DMS153 treated with DMSO at 0.1 percent for 48 hours (cell line): ENCODE measurements around the gene SMO.

Source experiments
- DNase-seq: peaks from one replicate; lab custom pipeline; 2025; ENCODE audit not compliant: unreplicated experiment; lab: John Stamatoyannopoulos, UW

SMO gene

DNA sequence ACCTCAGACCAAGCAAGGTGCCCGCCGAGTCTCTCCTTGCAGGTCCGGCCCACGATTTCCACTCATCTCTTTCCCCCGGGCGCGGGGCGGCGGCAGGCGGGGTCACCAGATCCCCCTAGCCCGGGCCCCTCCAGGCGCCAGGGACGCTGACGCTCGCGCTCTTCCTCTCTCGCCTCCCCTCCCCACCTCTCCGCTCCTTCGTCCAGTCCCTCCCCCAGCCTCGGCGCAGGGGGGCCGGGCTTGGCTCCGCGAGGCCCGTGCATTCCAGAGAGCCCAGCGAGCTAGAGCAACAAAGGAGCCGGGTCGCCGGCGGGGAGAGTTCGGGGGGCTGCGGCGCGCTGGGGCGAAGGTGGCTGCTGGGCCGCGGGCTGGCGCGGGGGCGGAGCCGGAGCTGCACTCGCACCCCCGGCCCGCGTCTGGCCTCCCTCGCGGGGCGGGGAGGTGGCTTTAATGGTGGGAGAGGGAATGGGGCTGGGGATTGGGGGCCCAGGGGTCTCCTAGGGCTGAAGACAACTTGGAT, at the start of gene SMO:
TSS of gene SMO (plus strand) at position 262 of the 520 bp plus-strand sequence. CDS start 519 bp downstream, outside the sequence.
- no peak for DNase-seq

DNA sequence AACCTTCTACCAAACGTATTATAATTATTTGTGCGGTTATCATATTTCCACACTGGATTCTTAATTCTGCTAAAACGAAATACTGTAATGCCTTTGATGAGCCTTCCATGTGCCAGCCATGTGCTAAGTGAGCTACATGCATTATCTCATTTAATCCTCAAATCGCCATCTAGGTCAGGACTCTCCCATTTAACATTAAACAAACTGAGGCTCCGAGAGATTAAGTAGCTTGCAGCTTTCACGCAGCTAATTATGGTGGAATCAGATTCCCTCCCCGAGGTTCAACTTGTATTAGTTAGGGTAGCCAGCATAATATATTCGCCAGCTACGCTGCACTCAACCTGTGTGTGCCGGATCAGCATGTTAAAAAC, 44.7 kb upstream of the SMO start:
- no peak for DNase-seq

DNA sequence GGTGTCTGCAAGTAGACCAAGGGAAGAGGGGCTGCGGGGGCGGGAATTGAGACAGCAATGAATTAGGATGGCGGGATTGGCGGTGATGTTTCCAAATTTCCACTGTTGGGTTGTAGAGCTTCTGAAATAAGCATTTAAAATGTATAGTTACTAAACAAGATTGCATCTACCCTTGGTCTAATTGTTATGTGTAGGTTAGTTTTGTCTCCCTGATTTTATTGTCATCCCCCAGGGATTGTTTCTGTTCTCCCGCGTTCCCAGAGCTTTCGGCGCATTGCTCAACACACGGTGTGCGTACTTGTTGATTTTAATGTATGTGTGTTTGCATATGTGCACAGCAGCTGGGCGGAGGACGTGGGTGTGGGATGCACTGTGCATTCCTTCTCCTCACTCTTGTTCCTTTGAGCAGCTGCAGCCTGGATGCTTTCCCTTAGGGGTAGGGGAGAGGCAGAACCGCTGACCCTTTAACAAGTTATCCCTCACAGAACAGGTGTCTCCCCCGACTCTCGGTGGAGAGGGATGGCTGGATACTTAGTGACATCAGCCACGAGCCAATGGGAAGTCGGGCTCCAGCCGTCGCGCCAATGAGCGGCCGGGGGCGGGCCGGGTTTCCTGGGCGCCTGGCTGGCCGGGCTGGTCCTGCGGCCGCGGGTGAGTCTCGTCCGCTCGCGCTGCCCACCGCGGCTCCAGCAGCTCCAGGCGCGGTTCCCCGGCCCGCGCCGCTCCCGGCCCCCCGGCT, 44.2 kb upstream of the SMO start, which contains the start of gene TSPAN33:
TSS of gene TSPAN33 (plus strand) at position 613 of the 739 bp plus-strand sequence. CDS start 274 bp downstream, outside the sequence.
- no peak for DNase-seq

DNA sequence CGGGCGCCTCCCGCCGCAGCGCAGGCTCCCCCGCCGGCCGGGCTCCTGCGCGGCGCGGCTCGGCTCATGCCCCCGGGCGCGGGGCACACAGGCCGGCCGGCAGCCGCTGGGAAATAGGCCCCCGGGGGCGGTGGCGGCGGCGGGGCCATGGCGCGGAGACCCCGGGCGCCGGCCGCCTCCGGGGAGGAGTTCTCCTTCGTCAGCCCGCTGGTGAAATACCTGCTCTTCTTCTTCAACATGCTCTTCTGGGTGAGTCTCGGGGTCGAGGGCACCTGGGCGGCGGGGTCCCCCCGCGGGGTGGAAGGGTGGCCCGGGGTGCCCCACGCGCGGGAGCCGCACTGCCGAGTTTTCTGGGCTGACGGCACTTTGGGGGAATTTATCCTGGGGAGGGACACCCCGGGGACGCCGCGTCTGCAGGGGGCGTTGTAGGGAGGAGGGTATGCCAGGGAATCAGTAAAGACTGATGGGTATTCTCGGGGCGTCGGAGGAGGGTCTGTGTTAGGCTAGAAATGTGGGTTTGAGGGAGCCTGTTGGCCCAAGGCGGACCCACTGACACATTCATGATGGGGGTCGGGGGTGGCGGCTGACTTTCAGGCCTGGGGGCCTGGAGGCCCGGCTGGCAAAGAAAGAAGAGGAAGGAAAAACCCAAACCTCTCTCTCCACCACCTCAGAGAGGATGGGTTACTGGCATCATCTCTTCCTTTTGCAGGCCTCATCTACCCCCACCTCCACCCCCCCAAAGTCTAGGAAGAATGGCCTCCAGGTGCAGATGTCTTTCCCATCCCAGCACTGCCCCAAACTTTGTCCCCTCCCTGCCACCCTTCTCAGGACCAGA, 43.4 kb upstream of the SMO start:
- DNase-seq: no peak

DNA sequence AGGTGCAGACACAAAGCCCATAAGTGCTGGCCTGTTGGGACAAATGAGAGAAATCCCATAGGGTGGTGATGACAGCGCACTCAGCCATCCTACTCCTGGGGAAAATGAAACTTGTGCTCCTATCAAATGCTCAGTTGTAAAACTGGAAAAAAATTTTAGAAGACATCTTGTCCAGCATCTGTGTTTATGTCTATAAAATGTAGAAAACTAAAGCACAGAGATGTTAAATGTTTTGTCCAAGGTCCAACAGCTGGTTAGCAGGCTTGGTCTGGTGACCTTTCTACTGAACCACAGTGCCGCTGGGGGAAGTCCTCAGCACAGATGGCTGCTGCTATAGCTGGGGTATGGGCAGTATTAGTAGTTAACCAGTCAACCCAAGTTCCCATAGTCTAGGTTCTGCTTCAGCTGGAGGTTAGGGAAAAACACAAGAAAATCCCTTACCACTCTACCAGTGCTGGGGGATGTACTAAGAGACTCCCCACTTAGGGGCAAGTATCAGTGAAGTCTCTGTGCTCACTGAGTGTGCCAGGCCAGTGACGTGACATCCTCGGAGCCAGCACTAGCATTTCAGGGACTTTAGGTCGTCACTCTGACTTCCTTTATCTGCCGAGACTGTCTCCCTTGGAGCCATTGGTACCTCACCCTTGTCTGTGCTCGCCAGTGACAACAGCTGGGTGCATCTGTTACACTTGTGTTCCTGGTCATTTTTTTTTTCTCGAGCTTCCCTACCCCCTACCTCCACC, 42.0 kb upstream of the SMO start:
- no peak for DNase-seq

DNA sequence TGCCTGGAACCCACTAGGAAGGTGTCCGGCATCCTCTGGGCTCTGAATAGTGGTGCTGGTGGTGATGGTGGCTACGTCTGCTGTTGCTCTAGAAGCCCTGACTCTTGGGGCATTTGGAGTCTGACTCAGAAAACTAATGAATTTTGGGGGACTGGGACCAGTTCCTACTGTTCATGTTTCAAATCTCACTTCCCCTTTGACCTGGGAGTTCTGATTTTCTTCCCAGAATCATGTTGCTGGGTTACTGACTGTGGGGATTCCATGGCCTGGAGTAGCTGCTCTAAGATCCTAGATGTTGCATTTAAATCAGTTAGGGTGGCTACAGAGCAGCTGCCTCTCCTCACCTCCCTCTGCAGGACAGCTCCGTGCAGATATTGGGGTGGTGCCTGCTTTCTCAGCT, 40.7 kb upstream of the SMO start:
- DNase-seq: no peak

DNA sequence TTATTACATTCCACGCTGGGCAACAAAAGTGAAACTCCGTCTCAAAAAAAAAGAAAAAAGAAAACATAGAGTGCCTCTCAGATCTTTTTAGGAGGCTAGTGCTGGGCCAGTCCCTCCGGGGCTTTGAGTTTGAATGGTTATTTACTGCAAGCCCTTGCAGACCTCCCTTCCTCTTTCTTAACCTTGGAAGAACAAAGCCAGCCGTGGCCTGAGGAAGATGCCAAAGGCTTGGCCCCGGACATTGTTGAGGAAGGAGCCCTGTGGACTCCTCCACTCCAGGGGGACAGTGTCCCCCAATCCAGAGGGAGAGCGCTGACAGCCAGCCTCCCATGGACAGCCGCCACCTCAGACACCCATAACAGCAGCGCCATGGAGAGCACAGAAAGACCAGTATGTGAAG, 38.9 kb upstream of the SMO start:
- no peak for DNase-seq

DNA sequence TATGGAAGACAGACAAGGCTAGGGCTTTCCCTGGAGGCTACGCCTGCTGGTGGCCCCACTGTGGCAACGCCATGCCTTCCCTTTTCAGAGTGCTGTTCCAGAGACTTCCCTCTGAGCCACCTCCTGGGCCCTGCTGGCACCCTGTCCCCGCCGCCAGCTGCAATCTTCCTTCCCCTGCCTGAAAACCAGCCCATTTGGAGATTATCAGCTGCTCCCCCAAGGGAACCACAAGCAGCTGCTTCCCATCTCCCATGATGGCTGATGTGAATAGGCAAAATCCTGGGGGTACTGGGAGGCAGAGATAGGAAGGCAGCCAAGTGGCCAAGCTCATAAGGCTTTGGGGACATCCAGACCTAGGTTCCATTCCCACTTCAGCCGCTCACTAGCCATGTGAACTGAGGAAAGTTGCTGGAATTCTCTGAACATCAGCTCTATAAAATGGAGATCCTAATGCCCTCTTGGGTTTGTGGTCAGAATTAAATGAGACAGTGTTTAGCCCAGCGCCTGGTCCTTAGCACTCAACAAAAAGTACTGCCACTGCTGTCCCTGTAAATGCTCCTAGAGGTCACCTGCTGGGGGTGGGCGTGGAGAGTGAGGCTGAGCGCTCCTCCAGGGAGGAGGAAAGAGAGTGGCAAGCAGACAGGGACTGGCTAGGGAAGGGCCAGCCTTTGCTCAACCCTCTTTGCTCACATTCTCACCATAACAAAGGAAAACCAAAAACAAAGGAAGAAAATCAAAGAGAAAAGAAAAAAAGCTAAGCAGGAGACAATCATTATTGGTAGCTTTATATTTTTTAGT, 38.0 kb upstream of the SMO start:
- no peak for DNase-seq

DNA sequence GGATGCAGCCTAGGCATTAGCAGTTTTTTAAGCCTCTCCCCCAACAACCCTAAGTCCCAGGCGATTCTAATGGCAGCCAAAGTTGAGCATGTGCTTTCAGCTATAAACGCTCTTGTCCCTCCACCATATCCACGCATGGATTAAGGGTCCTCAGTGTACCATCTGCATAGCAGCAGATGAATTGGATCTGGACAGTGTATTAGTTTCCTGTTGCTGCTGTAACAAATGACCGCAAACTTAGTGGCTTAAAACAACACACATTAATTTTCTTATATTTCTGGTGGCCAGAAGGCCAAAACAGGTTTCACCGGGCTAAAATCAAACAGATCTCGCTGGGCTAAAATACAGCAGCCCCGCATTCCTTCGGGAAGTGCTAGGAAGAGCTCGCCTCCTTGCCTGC, 30.8 kb upstream of the SMO start:
- no peak for DNase-seq

DNA sequence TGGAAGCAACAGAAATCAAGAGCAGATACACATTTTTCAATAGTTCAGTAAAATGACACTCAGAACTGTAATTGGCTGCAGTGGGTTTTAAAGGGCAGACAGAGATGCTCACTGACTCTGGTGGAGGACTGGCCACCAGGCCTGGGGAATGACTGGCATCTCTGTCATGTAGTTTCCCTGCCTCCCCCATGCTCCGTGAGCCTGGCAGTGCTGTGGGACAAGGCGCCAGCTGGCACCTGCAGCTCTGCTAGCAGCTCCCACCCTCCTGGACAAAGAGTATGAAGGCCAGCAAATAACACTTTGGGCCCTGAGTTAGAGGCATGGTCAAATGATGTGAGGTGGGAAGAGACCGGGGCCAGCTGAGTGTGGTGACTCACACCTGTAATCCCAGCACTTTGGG, 28.9 kb upstream of the SMO start:
- DNase-seq: no peak

DNA sequence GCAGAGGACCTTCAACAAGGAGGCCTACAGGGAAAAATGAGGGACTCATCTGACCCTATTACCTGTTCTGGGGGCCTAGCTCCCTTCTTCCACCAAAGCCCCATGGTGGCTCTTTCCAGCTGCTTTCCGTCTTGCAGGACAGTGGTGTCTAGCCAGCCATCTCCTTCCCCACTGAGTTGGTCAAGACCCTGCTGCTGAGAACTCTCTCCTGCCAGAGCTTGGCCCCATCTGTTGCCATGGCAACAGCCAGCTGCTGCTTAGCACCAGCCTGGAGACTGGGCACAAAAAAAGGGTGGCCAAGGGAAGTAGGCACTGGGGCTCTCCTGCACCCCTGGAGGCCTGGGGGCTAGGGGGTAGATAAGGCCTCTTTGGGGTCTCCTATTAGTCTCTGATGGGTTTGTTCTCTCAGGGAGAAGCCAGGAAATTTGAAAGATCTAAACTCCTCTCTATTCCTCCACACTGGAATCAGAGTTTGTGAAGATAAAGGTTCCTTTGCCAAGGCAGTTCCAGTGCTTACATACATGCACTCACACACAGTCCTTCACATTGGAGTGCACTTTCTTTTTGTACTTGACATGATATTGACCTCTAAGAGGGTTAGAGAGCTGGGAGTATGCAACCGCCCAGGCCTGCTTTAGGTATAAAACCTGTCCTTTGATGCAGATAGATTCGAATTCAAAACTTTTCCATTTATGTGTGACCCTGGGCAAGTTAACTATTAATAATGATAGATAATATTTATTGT, 28.1 kb upstream of the SMO start:
- no peak for DNase-seq

DNA sequence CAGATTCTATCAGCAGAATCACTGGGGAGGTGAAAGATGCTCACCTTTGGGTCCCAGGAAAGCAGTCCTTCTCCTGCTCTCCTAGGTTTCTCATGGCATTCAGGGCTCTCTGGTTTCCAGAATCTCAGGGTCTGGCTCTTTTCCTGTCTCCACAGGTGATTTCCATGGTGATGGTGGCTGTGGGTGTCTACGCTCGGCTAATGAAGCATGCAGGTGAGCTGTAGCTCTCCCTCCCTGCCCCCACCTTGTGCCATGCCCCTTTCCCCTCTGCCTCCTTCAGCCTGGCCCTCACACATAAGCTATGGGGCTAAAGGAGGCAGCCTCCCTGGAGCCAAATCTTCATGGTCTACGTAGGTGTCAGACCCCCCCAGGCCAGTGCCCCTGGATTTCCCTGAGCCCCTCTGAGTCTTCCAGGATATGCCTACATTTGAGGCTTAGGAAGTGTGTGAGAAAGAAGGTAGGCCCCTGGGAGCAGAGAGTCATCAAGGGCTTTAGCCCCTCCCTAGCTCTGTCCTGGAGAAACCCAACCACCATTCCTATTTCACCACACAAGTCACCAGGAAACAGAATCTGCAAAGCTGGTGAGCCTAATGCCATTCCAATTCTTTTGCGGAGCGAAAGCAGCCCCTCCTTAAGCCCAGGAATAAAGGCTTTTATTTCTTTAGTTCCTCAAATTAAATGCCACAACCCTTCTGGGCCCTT, 26.8 kb upstream of the SMO start:
- no peak for DNase-seq

DNA sequence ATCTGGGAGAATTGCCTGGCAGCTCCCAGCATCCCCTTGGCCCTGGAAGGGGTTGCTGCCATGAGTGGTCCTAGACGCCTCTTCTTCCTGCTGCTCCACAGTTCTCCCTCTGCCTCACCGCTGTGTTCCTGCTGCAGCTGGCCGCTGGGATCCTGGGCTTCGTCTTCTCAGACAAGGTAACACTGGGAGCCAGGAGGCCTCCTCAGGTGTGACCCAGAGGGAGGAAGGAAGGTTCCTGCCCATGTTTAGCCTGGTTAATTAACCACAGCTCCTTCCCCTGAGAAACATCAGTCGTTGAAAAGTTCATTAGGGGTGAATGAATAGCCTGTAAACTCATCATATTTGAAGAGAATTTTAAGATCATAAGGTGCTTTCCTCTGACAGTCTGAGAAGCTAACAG, 25.7 kb upstream of the SMO start:
- no peak for DNase-seq

DNA sequence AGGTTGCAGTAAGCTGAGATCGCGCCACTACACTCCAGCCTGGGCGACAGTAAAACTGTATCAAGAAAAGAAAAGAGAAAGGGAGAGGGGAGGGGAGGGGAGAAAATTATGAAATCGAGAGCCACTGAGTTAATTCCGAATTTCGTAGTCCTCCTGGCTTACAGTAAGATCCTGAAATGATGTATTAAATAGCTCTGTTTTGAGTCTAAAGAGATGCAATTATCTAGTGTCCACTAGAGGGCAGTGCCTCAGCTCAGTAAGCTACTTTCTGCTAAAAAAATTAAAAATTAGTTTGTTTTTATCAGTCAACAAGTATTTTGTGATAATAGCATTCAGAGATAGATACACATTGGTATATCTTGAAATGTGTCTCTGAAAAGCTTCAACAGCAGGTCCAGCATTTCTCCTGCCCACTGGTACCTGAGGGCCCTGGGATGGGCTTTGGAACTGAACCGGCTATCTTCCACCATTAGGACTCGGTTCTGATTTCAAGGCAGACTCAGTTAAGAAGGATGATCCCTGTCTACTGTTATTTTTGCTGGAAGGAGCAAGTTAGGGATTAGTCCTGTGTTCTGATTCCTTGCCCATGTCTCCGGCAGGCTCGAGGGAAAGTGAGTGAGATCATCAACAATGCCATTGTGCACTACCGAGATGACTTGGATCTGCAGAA, 24.4 kb upstream of the SMO start:
- peak; percentile 35 for DNase-seq

DNA sequence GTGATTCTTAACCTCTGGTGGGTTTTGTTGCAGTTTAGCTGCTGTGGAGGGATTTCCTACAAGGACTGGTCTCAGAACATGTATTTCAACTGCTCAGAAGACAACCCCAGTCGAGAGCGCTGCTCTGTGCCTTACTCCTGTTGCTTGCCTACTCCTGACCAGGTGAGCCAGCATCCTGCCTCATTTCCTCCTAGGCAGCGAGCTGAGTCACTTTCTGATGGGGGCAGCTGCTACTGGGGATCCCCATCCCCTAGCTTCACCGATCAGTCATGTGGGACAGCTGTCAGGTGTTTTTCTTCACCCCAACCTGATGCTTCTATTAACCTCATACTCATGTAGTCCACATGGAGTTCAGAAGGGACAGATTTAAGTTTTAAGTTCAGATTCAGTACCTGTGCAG, 21.7 kb upstream of the SMO start:
- DNase-seq: no peak

DNA sequence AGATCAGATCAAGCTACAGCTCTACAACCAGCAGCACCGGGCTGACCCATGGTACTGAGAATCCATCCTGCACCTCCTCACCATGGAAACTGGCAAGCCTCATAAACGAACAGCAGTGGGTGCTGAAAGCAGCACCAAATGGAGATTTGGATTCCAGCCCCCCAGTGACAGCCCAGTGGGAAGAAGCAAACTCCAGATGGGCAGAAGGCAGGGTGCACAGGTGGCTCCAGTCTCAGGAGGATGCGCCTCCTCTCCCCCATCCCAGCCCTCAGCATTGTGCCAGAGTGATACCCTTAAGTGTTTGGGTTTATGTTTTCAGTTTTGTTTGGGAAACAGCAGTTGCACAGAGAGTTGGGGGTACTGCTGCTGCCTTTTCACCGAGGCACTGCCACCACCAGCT, 20.6 kb upstream of the SMO start:
- DNase-seq: no peak

DNA sequence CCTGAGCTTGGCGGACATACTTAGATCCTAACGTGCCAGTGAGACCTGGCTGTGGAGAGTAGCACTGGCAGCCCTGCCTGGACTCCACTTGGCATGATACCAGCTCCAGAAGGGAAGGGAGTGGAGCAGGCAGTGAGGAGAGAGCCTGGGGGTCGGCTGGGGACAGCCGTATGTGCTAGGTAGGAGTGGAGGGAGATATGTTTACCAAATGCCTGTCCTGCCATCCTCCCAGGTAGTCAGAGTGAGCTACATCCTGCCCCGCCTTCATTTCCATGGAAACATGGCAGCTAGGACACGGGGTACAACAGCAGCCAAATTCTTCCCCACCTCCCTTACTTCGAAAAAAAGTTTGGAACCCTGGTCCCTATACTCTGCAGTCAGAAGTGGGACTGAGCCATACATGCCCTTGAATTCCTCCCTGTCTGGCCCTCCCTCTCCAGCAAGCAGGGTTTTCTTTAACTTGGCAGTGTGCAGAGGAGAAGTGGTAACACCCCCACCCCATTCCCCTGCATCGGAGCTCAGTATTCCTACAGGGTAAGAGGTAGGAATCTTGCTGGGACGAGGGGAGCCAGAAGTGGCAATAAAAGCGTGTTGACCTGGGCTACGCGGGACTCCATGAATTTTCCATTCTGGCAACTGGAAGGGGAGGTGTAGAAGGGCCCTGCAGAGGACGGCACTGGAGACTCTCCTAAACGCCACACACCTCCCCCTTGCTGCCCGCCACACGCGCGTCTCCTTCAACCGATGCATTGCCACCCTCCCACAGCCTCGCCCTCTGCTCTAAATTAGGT, 20.0 kb upstream of the SMO start:
- DNase-seq: peak; percentile 25

DNA sequence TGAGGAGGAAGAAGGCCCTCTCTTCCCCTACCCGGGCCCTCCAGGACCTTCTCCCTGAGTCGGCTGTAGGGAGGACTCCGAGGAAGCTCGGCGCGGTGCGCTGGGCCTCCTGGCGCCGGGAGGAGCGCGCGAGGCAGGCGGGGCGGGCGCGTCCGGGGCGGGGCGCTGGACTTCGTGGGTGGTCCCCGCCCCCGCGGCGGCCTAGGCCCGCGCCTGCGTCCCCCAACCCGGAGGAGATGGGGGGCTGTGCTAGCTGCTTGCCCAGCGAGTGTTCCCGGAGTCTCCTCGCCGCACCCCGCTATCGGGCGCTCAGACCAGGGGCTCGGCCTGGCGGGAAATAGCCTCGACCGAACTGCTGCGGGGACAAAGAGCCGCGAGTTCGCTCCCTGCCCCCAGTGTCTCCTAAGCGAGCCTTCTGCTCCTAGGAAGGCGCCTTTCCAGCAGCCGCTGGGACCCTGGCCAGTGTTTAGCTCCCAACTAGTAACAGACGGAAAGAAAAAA, 19.2 kb upstream of the SMO start:
- peak; percentile 30 for DNase-seq
